GM18517 (cell line): ENCODE results near the gene LGALS4.
"Not testable (repeated sequence)": the region's sequence is repeated elsewhere in the genome, so short reads cannot be mapped to it uniquely, and the experiment has no call there.

Experiments
- ATAC-seq: cut with Tn5 transposase; IDR thresholded peaks from one replicate; pipeline ENCODE4 v1.9.1; 2021; ENCODE audit warnings: mild to moderate bottlenecking, moderate library complexity; ENCODE audit not compliant: unreplicated experiment

Gene LGALS4

GRCh38 chr19:38797781-38798180 is 15.0 kb downstream of the LGALS4 start:
- ATAC-seq, result not testable (repeated sequence)

DNA sequence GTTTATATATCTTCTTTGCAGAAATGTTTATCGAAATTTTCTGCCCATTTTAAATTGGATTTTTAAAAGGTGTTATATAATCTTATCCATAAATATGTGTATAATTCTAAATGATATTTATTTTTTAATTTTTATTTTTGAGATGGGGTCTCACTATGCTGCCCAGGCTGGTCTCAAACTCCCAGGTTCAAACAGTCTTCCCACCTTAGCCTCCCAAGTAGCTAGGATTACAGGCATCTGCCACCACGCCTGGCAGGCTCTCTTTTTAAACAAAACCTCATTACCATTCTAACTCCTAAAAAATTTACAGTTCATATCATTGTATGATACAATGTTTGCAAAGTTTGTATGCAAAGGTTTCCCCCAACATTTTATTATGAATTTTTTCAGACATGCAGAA is 16.6 kb downstream of the LGALS4 start:
- no peak for ATAC-seq

DNA sequence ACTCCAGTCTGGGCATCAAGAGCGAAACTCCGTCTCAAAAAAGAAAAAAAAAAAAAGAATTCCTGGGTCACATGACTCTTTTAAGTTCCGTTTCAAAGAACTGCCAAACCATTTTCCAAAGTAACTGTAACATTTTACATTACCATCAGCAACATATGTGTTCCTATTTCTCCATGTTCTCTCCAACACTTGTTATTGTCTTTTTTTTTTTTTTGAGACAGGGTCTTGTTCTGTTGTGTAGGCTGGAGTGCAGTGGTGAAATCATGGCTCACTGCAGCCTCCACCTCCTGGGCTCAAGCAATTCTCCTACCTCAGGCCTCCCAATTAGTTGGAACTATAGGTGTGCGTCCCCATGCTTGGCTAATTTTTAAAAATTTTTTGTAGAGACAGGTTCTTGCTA is 17.2 kb downstream of the LGALS4 start:
- ATAC-seq, result no peak

GRCh38 chr19:38793671-38794070 is 19.1 kb downstream of the LGALS4 start:
- ATAC-seq, result no peak

- no peak for ATAC-seq
Measured at GRCh38 chr19:38793177-38793576, 19.6 kb downstream of the LGALS4 start.

DNA sequence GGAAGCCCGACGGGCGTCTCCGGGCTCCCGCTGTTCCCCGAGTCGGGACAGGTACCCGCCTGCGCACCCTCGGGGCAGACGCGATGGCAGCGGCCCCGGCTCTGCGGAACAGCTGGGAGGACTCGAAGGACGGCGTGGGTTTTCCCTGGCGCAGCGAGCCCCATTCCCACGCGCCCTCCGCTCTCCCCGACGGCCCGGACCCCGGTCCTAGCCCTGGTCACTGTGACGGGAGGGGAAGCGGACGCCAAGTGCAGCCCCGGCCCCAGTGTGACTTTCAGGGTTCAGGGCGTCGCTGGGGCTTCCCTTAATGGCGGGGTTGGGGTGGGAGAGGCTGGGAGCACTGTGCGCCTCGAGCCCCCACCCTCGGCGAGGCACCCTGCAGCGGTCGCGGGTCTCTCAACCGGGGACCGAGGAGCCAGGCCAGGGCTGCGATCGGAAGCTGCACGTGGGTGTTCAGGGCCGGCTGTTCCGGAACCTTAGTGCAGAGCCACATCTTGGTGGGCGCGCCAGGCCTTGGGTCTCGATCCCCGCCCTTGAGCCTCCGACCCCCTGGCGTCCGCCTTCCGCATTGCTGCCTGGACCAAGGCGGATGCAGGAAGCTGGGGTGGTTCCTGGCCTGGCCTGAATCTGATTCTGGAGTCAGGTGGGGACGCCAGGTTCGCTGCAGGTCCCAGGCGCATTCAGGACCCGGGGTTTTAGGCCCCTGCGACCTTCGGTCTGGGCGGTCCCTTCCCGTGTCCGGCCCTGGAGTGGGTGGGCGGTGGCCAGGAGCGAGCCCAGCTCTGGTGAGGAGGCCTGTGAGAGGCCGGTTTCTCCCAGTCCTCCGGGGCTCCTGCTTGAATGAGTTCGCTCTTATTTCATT is 20.3 kb downstream of the LGALS4 start:
- ATAC-seq, result no peak

GRCh38 chr19:38791451-38792064 is 21.2 kb downstream of the LGALS4 start:
- not testable (repeated sequence) for ATAC-seq

- not testable (repeated sequence) for ATAC-seq
Measured at GRCh38 chr19:38790507-38791403, 22.0 kb downstream of the LGALS4 start.

- no peak for ATAC-seq
Measured at GRCh38 chr19:38788478-38789243, 24.1 kb downstream of the LGALS4 start, which contains the start of gene LGALS7B. LGALS7B (plus strand) TSS chr19:38789200; CDS start chr19:38789227, 27 bp downstream.

GRCh38 chr19:38786572-38787265 is 26.0 kb downstream of the LGALS4 start:
- ATAC-seq, result no peak

DNA sequence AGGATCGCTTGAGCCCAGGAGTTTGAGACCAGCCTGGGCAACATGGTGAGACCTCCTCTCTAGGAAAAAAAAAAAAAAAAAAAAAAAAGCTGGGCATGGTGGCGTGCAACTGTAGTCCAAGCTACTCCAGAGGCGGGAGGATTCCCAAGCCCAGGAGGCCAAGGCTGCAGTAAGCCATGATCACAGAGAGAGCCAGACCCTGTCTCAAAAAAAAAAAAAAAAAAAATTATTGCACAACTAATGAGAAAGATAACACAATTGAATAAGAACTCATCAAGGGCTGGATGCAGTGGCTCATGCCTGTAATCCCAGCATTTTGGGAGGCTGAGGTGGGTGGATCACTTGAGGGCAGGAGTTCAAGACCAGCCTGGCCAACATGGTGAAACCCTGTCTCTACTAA is 26.7 kb downstream of the LGALS4 start:
- not testable (repeated sequence) for ATAC-seq

DNA sequence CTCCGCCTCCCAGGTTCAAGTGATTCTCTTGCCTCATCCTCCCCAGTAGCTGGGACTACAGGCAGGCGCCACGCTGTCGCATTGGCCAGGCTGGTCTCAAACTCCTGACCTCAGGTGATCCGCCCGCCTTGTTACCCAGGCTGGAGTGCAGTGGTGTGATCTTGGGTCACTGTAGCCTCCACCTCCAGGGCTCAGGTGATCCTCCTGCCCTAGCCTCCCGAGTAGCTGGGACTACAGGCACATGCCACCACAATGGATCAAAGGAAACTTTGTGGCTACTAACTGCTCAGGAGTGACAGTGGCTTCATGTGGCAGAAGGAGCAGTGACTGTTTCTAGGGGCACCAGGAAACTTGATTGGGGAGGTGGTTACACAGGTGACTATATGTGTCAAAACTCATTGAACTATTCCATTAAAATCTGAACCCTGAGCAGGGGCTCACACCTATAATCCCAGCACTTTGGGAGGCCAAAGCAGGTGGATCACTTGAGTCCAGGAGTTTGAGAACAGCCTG is 27.5 kb downstream of the LGALS4 start:
- no peak for ATAC-seq

- no peak for ATAC-seq
Measured at GRCh38 chr19:38784224-38784623, 28.5 kb downstream of the LGALS4 start.

GRCh38 chr19:38782212-38782611 is 30.5 kb downstream of the LGALS4 start:
- ATAC-seq, result not testable (repeated sequence)

DNA sequence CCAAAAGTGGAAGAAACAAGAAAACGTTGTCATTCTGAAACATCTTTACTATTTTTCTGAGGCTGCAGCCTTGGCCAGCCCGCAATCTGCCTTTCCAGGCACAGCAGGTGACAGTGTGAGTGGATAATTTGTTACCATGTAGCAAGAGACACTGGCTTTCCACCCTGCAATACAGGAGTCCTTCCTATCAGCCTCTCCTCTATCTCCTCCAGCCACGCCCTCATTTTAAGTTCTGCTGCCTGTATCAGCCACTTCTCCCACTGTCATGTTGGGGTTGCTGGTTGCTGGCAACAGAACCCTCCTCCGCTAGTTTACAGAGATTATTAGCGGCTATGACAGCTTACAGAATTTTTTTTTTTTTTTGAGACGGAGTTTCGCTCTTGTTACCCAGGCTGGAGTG is 31.7 kb downstream of the LGALS4 start:
- no peak for ATAC-seq

DNA sequence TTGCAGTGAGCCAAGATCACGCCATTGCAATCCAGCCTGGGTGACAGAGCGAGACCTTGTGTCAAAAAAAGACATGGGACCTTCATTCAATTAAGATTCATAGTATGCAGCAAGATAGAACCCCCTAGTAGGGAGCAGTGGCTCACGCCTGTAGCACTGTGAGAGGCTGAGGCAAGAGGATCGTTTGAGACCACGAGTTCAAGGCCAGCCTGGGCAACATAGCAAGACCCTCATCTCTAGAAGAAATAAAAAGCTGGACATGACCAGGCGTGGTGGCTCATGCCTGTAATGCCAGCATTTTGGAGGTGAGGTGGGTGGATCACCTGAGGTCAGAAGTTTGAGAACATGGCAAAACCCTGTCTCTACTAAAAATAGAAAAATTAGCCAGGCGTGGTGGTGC is 32.3 kb downstream of the LGALS4 start:
- no peak for ATAC-seq

- ATAC-seq, result no peak
Measured at GRCh38 chr19:38778733-38779132, 34.0 kb downstream of the LGALS4 start.

DNA sequence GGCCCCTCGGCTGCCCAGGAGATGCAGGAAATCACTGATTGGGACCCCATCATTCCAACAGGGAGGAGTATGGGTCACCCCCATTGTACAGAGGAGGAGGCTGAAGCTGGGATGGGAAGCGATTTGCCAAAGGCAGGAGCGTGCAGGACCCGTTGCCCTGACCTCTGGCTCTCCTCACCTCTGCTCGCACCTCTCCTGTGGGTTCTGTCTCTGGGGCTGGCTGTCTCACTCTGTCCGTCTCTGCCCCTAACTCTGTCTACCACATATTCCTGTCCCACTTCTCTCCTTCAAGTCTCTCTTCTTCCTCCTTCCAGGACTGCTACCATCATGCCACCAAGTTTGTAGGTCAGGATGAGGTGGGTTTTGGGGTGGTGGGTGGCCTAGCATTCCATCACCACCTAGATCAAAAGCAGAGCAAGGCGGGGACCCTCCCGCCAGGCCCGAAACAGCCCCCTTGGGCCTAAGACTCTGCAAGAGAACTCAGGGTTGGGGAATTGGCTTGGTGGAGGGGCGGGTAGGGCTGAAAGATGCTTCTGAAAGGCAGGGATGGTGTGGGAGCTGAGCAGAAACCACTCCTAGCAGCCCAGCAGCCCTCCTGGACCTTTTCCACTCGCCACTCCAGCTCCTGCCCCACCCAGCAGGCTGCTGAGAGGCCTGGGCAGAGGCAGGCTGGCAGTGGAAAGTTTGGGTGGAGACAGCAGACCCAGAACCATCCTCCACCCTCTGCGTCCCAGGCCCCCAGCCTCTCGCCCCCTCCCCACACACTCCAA is 38.4 kb downstream of the LGALS4 start:
- ATAC-seq, result no peak
